Lower leg skin (tissue), 3 donors: ENCODE measurements around the gene TTC1.

ENCODE experiments used
- POLR2A ChIP-seq, 2 donors: fragments of 450-650 bp; IDR thresholded peaks; one replicate each; pipeline ENCODE4 v1.6.1; 2016 to 2017; ENCODE audit warnings: antibody characterized with exemption in 2 of 2, mild to moderate bottlenecking in 1 of 2, moderate library complexity in 1 of 2
- TF ChIP-seq, protein P1 (sequence below), 3 donors: fragments of 450-650 bp; IDR thresholded peaks; one replicate each; pipeline ENCODE4 v1.5.1; 2016; ENCODE audit warnings: antibody characterized with exemption in 3 of 3, mild to moderate bottlenecking in 3 of 3, moderate library complexity in 2 of 3

DNA sequence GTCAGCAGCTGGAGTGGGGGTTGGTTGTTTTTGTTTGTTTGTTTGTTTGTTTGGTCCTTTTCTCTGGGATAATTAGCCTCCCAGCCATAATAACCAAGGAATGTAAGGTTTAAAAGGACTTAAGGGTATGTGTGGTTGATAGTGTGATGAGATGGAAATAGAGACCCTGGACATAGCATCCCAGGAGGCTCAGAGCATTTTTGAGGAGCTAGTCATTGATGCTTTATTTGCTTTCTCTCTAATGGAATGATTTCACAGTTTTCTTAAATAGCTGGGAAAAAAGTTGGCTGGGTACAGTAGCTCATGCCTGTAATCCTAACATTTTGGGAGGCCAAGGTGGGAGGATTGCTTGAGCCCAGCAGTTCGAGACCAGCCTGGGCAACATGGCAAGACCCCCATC, 45.1 kb downstream of the TTC1 start:
- TF ChIP-seq, protein P1, sequence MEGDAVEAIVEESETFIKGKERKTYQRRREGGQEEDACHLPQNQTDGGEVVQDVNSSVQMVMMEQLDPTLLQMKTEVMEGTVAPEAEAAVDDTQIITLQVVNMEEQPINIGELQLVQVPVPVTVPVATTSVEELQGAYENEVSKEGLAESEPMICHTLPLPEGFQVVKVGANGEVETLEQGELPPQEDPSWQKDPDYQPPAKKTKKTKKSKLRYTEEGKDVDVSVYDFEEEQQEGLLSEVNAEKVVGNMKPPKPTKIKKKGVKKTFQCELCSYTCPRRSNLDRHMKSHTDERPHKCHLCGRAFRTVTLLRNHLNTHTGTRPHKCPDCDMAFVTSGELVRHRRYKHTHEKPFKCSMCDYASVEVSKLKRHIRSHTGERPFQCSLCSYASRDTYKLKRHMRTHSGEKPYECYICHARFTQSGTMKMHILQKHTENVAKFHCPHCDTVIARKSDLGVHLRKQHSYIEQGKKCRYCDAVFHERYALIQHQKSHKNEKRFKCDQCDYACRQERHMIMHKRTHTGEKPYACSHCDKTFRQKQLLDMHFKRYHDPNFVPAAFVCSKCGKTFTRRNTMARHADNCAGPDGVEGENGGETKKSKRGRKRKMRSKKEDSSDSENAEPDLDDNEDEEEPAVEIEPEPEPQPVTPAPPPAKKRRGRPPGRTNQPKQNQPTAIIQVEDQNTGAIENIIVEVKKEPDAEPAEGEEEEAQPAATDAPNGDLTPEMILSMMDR (IDR thresholded peaks at IDR 0.05): no peak
- no peak for TF ChIP-seq POLR2A (IDR thresholded peaks at IDR 0.05)
